HG03175 (cell line): ENCODE results near the gene SYTL2.
"Not testable (repeated sequence)": the region's sequence is repeated elsewhere in the genome, so short reads cannot be mapped to it uniquely, and the experiment has no call there.

Experiments used
- ATAC-seq: cut with Tn5 transposase; IDR thresholded peaks from one replicate; pipeline ENCODE4 v1.9.1; 2021; ENCODE audit warnings: mild to moderate bottlenecking, moderate library complexity; ENCODE audit not compliant: unreplicated experiment

The SYTL2 gene

GRCh38 chr11:85695546-85695945 is 115.4 kb downstream of the SYTL2 start:
- no peak for ATAC-seq

GRCh38 chr11:85694385-85694980 is 116.5 kb downstream of the SYTL2 start:
- peak; percentile 65 for ATAC-seq

- no peak for ATAC-seq
Observed at GRCh38 chr11:85685820-85686459, 125.0 kb downstream of the SYTL2 start, which contains the start of gene CCDC89. Gene CCDC89 (minus strand): TSS chr11:85686195. CDS start chr11:85686130, 65 bp downstream.

GRCh38 chr11:85685125-85685819 is 125.7 kb downstream of the SYTL2 start:
- ATAC-seq, result no peak

GRCh38 chr11:85682330-85683305 is 128.3 kb downstream of the SYTL2 start:
- peak; percentile 76 for ATAC-seq

- ATAC-seq, result no peak
Observed at GRCh38 chr11:85680897-85681296, 130.0 kb downstream of the SYTL2 start.

- no peak for ATAC-seq
Observed at GRCh38 chr11:85679576-85679975, 131.4 kb downstream of the SYTL2 start.

- ATAC-seq, result no peak
Observed at GRCh38 chr11:85673393-85673792, 137.5 kb downstream of the SYTL2 start.

GRCh38 chr11:85672105-85672902 is 138.6 kb downstream of the SYTL2 start:
- no peak for ATAC-seq

GRCh38 chr11:85670949-85671663 is 139.8 kb downstream of the SYTL2 start:
- ATAC-seq, result not testable (repeated sequence)

- no peak for ATAC-seq
Observed at GRCh38 chr11:85668157-85668556, 142.8 kb downstream of the SYTL2 start.

GRCh38 chr11:85666687-85667086 is 144.3 kb downstream of the SYTL2 start:
- no peak for ATAC-seq

- no peak for ATAC-seq
Observed at GRCh38 chr11:85665733-85666132, 145.2 kb downstream of the SYTL2 start.

- peak; percentile 88 for ATAC-seq
Observed at GRCh38 chr11:85664615-85665481, 146.1 kb downstream of the SYTL2 start, which contains the start of gene CREBZF. Gene CREBZF (minus strand): TSS chr11:85665129. CDS start chr11:85664875, 254 bp downstream.

GRCh38 chr11:85663753-85664614 is 147.0 kb downstream of the SYTL2 start:
- peak; percentile 74 for ATAC-seq

GRCh38 chr11:85663080-85663752 is 147.7 kb downstream of the SYTL2 start:
- ATAC-seq, result no peak
